ENCODE measurements around the gene TPM1.
"Not testable (repeated sequence)": the region's sequence is repeated elsewhere in the genome, so short reads cannot be mapped to it uniquely, and the experiment has no call there.

The TPM1 gene

GRCh38 chr15:63041974-63042876 is at the start of gene TPM1:
Gene TPM1, plus strand, starts transcription at chr15:63042747. Its CDS starts 83 bp downstream, at chr15:63042830.
- no peak for DNase-seq (ENCODE audit: low read depth, low spot score)

GRCh38 chr15:62993066-62993465 is 49.5 kb upstream of the TPM1 start:
- no peak for DNase-seq (ENCODE audit: low read depth, low spot score)

DNA sequence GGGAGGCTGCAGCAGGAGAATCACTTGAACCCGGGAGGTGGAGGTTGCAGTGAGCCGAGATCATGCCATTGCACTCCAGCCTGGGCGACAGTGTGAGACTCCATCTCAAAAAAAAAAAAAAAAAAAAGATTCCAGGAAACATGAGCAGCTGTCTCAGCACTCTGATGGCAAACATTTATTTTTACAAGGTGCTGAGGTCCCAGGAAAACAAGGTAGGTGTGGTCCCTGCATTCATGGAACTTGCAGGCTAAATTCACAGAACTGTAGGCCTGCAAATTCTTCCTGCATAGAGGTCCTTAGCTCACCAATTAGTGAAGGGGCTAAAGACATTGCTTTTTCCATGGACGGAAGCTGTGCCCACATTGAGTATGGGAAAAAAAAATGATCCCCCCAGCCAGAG is 48.9 kb upstream of the TPM1 start:
- not testable (repeated sequence) for DNase-seq (ENCODE audit: low read depth, low spot score)

DNA sequence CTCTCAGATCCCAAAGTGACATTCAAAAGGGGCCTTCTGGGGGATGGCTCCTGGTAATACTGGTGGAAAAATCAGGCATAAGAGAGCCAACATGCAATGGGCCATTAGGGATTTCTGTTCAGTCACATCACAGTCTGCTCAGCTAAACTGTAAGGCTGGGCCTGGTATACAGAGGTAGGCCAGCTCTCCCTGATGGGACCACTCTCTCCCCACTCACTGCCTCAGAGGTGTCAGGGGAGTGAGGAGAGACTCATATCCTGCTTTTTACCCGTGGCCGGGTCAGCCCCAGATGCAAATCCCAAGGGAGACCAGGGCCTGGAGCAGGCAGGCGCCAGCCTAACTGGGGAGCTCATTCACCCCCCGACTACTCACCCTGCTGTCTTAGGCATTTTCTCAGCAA is 48.1 kb upstream of the TPM1 start:
- no peak for DNase-seq (ENCODE audit: low read depth, low spot score)

- no peak for DNase-seq (ENCODE audit: low read depth, low spot score)
Observed at GRCh38 chr15:62994975-62995681, 47.4 kb upstream of the TPM1 start.

DNA sequence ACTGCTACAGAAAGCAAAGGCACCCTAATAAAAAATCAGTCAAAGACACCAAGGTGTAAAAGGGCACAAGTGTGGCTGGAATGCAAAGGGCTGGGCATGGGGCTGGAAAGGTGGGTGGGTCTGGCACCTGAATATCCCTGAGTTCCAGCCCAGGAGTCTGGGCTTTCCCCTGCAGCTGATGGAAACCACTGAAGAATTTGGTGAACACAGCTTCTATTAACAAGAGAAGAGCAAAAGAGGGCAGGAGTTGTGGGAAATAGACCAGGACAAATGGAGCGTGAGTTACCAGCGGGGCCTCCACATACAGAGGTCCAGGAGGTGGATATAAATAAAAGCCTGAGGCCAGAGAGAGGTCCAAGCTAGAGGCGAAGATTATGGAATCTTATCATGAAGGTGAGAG is 45.1 kb upstream of the TPM1 start:
- DNase-seq (ENCODE audit: low read depth, low spot score) = no peak

DNA sequence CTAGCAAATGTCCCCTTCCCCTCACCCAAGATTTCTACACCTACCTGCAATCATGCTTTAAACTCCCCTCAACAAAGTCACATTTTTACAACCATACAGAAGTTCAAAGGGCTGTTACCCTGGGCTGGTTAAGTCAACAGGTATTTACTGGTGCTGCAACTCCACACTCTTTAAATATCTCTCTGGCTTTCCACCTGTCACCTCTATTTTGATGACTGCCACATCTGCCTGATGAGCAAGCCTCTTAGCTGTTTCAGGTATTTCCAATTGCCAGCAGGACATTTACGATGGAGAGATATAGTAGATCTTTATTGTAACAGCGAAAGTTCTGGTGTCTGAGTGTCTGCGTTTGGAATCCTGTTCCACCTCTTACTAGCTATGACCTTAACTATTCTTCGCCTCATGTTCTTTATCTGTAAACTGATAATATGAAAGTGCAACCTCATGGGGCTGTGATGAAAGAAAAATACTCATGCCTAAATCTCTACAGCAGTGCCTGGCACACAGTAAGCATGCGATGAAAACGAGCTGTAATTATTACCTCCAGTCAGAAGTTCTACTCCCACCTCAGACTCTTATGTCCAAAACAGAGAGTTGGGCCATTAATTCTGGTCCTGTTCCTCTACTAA is 44.2 kb upstream of the TPM1 start:
- no peak for DNase-seq (ENCODE audit: low read depth, low spot score)

GRCh38 chr15:62999178-62999577 is 43.4 kb upstream of the TPM1 start:
- no peak for DNase-seq (ENCODE audit: low read depth, low spot score)

DNA sequence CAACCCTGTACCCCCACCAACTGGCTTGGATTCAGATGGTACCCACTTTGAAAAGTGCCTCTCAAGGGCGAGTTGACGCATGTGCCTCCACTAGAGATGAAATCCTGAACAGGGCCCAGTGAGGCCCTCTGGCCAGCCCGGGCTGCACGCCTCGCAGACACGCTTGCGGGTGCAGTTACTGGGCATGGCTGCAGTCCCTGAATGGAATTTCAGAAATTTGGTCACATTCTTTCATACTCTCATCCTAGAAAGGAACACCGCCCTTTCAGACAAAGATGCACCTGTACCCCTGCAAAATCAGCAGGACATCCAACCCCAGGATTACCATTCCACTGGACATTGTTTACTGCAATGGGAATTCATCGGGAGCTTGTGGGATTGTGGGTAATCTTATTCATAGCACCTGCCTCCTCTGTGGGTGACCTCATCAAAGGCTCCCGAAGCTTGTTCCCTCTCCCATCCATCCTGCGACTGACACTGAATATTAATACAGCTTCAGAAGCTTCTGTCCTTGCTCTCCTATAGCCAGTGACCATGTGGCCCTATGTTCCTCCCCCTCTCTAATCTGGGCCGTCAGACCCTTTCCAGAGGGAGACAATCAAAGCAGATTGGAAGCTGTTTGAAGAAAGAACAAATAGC is 42.5 kb upstream of the TPM1 start:
- no peak for DNase-seq (ENCODE audit: low read depth, low spot score)

DNA sequence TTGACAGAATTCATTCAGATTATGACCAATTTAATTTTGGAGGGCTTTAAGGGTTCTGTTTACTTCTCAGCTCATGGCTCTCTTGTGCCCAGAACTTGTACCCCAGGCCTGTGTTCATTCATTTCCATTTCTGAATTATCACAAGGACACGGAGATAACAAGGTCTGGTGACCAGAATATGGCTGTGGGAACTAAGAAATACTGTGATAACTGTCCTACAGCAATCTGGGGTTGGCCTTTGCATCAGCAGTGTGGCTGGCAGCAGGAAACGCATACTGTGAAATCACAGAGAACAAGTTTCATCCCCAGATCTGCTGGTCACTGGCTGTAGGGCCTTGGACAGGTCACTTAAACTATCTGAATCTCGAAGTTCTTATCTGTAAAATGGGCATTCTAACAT is 41.8 kb upstream of the TPM1 start:
- DNase-seq (ENCODE audit: low read depth, low spot score) = no peak

DNA sequence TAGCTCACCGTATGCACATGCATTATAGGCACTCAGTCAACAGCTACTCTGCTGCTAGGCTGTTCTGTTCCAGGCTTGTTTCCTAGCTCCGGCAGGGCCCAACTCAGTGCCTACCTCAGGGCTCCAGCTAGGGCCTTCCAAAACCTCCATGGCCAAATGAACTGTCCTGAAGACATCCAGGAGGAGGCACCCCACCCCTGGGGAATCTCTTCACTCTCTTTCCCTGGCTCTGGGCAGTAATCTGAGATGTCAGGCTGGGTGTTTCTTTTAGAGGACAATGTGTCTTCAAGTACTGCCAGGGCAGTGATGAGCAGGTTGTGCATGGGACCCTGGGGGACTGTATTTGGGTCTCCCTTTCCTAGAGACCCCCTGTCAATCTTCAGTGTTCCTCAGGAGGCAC is 38.3 kb upstream of the TPM1 start:
- no peak for DNase-seq (ENCODE audit: low read depth, low spot score)

DNA sequence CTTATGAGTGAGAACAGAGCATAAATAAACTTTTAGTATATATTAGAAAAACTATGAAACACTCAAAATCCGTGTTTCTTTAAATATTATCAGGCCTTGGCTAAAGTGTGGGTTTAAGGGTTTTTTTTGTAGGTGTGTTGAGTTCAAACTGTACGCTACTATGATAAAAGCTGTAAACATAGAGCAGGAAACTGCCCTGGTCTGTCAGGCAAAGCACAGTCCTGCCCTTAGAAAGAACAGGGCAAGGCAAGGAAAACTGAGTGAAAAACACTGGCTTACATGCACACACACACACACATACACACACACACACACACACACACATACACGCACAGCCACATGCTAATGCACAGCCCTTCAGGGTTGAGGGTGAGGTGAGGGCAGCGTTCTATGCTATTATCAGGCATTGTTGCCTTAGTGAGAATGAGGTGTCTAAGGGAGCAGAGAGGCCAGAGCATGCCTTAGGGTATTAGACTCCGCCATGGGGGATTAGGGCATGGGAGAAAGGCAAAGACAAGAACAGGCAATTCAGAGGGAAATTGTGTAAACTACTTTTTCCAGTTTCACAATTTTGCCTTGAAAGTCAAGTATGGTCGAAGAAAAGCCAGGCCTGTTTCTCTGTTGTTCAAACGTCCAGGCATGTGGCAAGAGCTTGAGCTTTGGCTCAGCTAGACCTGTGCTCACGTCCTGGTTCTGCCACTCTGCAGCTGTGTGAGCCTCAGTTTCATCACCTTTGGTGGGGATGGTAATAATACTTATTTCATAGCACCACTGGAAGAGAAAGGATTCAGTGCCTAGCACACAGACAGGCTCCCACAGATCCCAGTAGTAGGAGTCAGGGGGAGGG is 36.3 kb upstream of the TPM1 start:
- no peak for DNase-seq (ENCODE audit: low read depth, low spot score)

GRCh38 chr15:63008333-63009049 is 34.1 kb upstream of the TPM1 start:
- no peak for DNase-seq (ENCODE audit: low read depth, low spot score)

GRCh38 chr15:63010386-63010785 is 32.2 kb upstream of the TPM1 start:
- DNase-seq (ENCODE audit: low read depth, low spot score) = no peak

- DNase-seq (ENCODE audit: low read depth, low spot score) = no peak
Observed at GRCh38 chr15:63010920-63011693, 31.4 kb upstream of the TPM1 start.

GRCh38 chr15:63012444-63012843 is 30.1 kb upstream of the TPM1 start:
- DNase-seq (ENCODE audit: low read depth, low spot score) = no peak

DNA sequence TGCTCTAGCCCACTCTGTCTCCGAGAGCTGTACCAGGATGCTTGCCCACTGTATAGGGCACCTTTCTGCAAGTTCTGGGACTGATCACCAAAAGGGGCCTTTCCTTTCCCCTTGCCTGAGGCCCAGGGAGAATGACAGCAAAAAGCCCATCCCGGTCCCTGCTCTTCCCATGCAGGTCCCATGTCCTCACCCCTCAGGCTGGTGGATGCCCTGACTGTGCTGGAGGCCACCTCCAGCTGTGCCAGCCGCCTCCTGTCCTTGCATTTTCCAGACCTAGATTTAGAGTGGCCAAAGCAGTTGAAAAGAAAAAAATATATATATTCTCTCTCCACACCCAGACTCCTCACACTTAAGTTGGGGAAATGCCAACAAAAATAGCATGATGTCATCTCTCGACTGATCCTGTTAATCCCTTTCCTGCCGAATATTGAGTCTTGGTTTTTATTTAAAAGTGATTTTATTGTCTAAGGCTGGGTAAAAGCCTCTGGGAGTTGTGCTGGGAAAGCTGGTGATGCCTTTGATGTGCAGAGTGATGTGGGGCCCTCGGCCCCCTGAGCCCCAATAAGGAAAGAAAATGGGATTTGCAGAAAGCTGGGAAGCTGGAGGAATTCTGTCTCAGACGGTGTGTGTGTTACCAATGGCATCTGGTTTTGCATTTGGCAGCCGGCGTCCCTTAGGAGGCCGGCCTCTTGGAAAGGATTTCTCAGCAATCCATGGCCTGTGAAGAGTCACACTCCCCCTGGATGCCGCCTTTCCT is 29.3 kb upstream of the TPM1 start:
- DNase-seq (ENCODE audit: low read depth, low spot score) = no peak

- no peak for DNase-seq (ENCODE audit: low read depth, low spot score)
Observed at GRCh38 chr15:63014578-63014977, 28.0 kb upstream of the TPM1 start.

- no peak for DNase-seq (ENCODE audit: low read depth, low spot score)
Observed at GRCh38 chr15:63015618-63016017, 26.9 kb upstream of the TPM1 start.
